NT2/D1 (cell line): ENCODE results near the gene TIMM44.

Experiments
- SUZ12 ChIP-seq: IDR thresholded peaks from 2 replicates; pipeline ENCODE4 v1.6.1; 2011; ENCODE audit not compliant: insufficient read length, insufficient read depth; ENCODE audit errors: extremely low read depth
- YY1 ChIP-seq: IDR thresholded peaks from 2 replicates; pipeline ENCODE4 v1.6.1; 2011; ENCODE audit not compliant: insufficient read length, insufficient read depth
- ZNF274 ChIP-seq: IDR thresholded peaks from 2 replicates; pipeline ENCODE4 v1.6.1; 2011; ENCODE audit warnings: mild to moderate bottlenecking, low read depth, low read length

DNA sequence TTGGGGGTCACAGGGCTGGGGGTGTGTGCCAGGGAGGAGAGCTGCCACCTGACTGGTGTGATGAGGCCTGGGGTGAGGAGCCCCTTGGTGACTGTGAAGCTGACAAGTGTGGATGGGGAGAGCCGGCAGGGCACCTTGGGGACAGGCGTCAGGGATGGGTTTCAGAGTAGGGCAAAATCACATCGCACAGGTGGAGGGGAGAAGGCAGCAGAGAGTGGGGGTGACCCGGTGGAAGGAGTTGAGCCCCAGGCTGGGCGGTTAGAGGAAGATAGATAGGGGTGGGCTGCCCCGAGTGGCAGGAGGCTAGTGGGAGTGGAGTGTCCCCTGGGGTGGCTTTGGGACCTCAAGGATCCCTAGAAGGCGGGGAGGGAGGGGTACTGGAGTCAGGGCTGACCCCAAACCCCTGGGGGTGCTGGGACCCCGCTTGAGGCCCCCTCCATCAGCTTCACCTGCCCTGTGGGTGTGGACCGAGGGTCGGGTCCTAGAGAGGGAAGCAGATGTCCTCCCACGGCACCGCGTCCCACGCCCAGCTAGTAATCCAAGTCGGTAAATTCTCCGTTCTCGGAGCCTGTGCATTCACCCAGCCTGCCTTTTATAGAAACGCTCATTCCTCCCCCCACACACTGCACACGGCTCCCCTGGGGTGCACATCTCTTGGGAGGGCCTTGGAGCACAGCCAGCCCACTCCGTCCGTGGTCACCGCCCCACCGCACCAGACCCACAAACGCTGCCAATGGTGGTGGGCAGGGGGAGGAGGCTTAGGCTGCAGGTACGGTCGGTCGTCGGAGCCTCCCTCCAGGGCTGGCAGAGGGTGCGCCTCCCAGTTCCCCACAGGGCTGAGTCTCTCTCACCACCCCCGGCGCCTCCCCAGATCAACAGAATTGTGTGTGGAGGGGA is 19.9 kb downstream of the TIMM44 start:
- TF ChIP-seq YY1 (no peak), SUZ12 (no peak), ZNF274 (no peak)
